Hepatocyte (in vitro differentiated cells): Measurements from ENCODE around the gene GPD1. TPM values are rescaled to one million over a fixed set of nuclear protein-coding genes. Genes with fewer than 3 reads are reported as not detected.

Experiments used
- DNase-seq: peaks from one replicate; pipeline ENCODE4 v3.0.0-alpha.2; 2016; ENCODE audit warnings: low spot score
- H2AFZ ChIP-seq: fragments of 200-600 bp; sonication (generic); 2 replicates; pipeline ENCODE4 v1.6.0; 2016; ENCODE audit warnings: antibody characterized with exemption, mild to moderate bottlenecking
- H3K27ac ChIP-seq: fragments of 200-600 bp; sonication (generic); 2 replicates; pipeline ENCODE4 v1.5.1; 2016; ENCODE audit warnings: mild to moderate bottlenecking
- H3K27me3 ChIP-seq: fragments of 200-600 bp; sonication (generic); 2 replicates; pipeline ENCODE4 v1.6.1; 2016
- H3K36me3 ChIP-seq: fragments of 200-600 bp; sonication (generic); replicated peaks from 2 replicates; pipeline ENCODE4 v1.5.1; 2016; ENCODE audit warnings: low read depth; ENCODE audit not compliant: insufficient read depth
- H3K4me1 ChIP-seq: fragments of 200-600 bp; sonication (generic); 2 replicates; pipeline ENCODE4 v1.5.1; 2016; ENCODE audit warnings: mild to moderate bottlenecking, moderate library complexity; ENCODE audit not compliant: insufficient read depth
- H3K4me2 ChIP-seq: fragments of 200-600 bp; sonication (generic); 2 replicates; pipeline ENCODE4 v1.6.0; 2016
- H3K4me3 ChIP-seq: fragments of 200-600 bp; sonication (generic); 2 replicates; pipeline ENCODE4 v1.5.1; 2016; ENCODE audit warnings: mild to moderate bottlenecking
- H3K79me2 ChIP-seq: fragments of 200-600 bp; sonication (generic); 2 replicates; pipeline ENCODE4 v1.6.0; 2017; ENCODE audit warnings: mild to moderate bottlenecking
- H3K9me2 ChIP-seq: fragments of 200-600 bp; sonication (generic); replicated peaks from 2 replicates; pipeline ENCODE4 v1.6.0; 2017; ENCODE audit warnings: mild to moderate bottlenecking; ENCODE audit not compliant: insufficient read depth
- H3K9me3 ChIP-seq: fragments of 200-600 bp; sonication (generic); 2 replicates; pipeline ENCODE4 v1.5.1; 2016; ENCODE audit warnings: low read depth, mild to moderate bottlenecking
- H4K20me1 ChIP-seq: fragments of 200-600 bp; sonication (generic); 2 replicates; pipeline ENCODE4 v1.6.0; 2016; ENCODE audit warnings: mild to moderate bottlenecking; ENCODE audit not compliant: insufficient read depth, poor library complexity, severe bottlenecking
- EZH2 ChIP-seq: fragments of 200-600 bp; sonication (generic); IDR thresholded peaks from 2 replicates; pipeline ENCODE4 v1.6.1; 2016; ENCODE audit warnings: antibody characterized with exemption, mild to moderate bottlenecking, borderline replicate concordance
- EZH2phosphoT487 ChIP-seq: fragments of 200-600 bp; sonication (generic); IDR thresholded peaks from one replicate; pipeline ENCODE4 v1.6.1; 2018; ENCODE audit warnings: antibody characterized with exemption, mild to moderate bottlenecking, low read depth, moderate library complexity; ENCODE audit not compliant: unreplicated experiment, severe bottlenecking
- WGBS: methylation state at CpG from one replicate; pipeline ENCODE4 v1.1.6; 2016; ENCODE audit warnings: low lambda C conversion rate; ENCODE audit errors: missing lambda C conversion rate; 5-methylcytosine and 5-hydroxymethylcytosine counted together
- polyA plus RNA-seq: library from polyadenylated mRNA; unstranded; fragments of >200 nt; fragmentation: Nextera tagmentation; extraction: Ambion mirVana; gene quantifications from 2 replicates; pipeline ENCODE4 v1.2.1, GENCODE V29; 2016
- total RNA-seq: library from RNA; depleted of rRNA; stranded (reverse); fragments of >200 nt; gene quantifications from 2 replicates; pipeline ENCODE4 v1.2.3, GENCODE V29; 2014
- TF ChIP-seq, protein P1 (sequence below): fragments of 200-600 bp; sonication (generic); IDR thresholded peaks from 2 replicates; pipeline ENCODE4 v1.5.1; 2016; ENCODE audit warnings: antibody characterized with exemption, mild to moderate bottlenecking; ENCODE audit not compliant: poor library complexity

The GPD1 gene
- total and polyA plus RNA-seq, 2 experiments from 2014 or later, result 30.6 to 64.1 TPM

DNA sequence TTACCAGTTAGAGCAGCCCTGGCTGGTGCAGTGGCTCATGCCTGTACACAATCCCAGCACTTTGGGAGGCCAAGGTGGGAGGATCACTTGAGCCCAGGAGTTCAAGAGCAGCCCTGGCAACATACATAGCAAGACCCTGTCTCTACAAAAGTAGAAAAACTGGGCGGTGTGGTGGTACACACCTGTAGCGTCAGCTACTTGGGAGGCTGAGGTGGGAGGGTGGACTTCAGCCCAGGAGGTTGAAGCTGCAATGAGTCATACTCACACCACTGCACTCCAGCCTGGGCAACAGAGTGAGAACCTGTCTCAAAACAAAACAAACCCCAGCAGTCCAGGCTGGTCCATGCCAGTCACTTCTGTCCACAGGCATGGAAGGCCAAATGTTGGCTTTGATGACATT, 15.6 kb downstream of the GPD1 start:
- no peak for DNase-seq
- Histone ChIP-seq H2AFZ (no peak overlapping the region), H4K20me1 (no peaks in the 10 kb centered on the region), H3K4me2 (no peak overlapping the region), H3K9me2 (no peaks in the 10 kb centered on the region), H3K4me1 (peaks cover 11% of the 10 kb centered on the region), H3K4me3 (no peak overlapping the region), H3K27ac (no peak overlapping the region), H3K36me3 (no peaks in the 10 kb centered on the region), H3K79me2 (peaks cover 57% of the 10 kb centered on the region), H3K9me3 (no peaks in the 10 kb centered on the region), H3K27me3 (no peaks in the 10 kb centered on the region)
- TF ChIP-seq, protein P1, sequence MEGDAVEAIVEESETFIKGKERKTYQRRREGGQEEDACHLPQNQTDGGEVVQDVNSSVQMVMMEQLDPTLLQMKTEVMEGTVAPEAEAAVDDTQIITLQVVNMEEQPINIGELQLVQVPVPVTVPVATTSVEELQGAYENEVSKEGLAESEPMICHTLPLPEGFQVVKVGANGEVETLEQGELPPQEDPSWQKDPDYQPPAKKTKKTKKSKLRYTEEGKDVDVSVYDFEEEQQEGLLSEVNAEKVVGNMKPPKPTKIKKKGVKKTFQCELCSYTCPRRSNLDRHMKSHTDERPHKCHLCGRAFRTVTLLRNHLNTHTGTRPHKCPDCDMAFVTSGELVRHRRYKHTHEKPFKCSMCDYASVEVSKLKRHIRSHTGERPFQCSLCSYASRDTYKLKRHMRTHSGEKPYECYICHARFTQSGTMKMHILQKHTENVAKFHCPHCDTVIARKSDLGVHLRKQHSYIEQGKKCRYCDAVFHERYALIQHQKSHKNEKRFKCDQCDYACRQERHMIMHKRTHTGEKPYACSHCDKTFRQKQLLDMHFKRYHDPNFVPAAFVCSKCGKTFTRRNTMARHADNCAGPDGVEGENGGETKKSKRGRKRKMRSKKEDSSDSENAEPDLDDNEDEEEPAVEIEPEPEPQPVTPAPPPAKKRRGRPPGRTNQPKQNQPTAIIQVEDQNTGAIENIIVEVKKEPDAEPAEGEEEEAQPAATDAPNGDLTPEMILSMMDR, result no peak
- no peak for TF ChIP-seq EZH2
- no peak for TF ChIP-seq EZH2phosphoT487
- 96% methylated on average over 2 of the region's 2 CpGs for WGBS

- Histone ChIP-seq H3K27me3 (no peaks in the 10 kb centered on the region), H3K4me2 (no peak overlapping the region), H3K4me3 (no peak overlapping the region), H3K36me3 (no peaks in the 10 kb centered on the region), H4K20me1 (no peaks in the 10 kb centered on the region), H3K4me1 (peaks cover 11% of the 10 kb centered on the region), H3K27ac (no peak overlapping the region), H2AFZ (no peak overlapping the region), H3K79me2 (peaks cover 48% of the 10 kb centered on the region), H3K9me3 (no peaks in the 10 kb centered on the region), H3K9me2 (no peaks in the 10 kb centered on the region)
- TF ChIP-seq EZH2 (no peak), EZH2phosphoT487 (no peak)
- TF ChIP-seq, protein P1, result no peak
- no peak for DNase-seq
- WGBS, result 88% methylated on average over 3 of the region's 3 CpGs
These were observed 16.7 kb downstream of the GPD1 start for GRCh38 chr12:50120521-50120920.

- peaks cover 11% of the 10 kb centered on the region for H3K4me1 ChIP-seq
- no peak overlapping the region for H3K4me2 ChIP-seq
- no peak for DNase-seq
- no peak overlapping the region for H2AFZ ChIP-seq
- TF ChIP-seq EZH2, result no peak
- no peak for TF ChIP-seq EZH2phosphoT487
- TF ChIP-seq, protein P1, result no peak
- no peak overlapping the region for H3K4me3 ChIP-seq
- no peaks in the 10 kb centered on the region for H3K9me3 ChIP-seq
- H4K20me1 ChIP-seq, result no peaks in the 10 kb centered on the region
- 91% methylated on average over 3 of the region's 3 CpGs for WGBS
- H3K36me3 ChIP-seq, result no peaks in the 10 kb centered on the region
- H3K27me3 ChIP-seq, result no peaks in the 10 kb centered on the region
- H3K27ac ChIP-seq, result no peak overlapping the region
- no peaks in the 10 kb centered on the region for H3K9me2 ChIP-seq
- H3K79me2 ChIP-seq, result peaks cover 43% of the 10 kb centered on the region
These were observed 17.1 kb downstream of the GPD1 start for GRCh38 chr12:50120953-50121352.

DNA sequence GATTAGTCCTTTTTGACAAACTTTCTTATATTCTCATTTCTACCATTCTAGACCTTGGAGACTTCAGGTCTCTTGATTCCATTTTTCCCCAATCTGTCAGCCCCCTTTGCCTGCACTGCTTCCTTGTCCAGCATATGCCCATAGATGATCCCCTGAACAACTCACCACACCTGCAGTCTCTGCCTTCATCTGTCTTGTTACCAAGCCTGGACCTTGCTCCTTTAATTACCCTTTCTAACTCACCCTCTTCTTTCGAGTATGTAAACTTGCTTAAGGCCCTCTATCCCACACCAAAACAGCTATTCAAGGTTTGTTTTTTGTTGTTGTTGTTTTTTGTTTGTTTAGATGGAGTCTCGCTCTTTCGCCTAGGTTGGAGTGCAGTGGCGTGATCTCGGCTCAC, 17.8 kb downstream of the GPD1 start:
- Histone ChIP-seq H3K4me2 (no peak overlapping the region), H3K4me1 (peaks cover 11% of the 10 kb centered on the region), H4K20me1 (no peaks in the 10 kb centered on the region), H3K27me3 (no peaks in the 10 kb centered on the region), H3K79me2 (peaks cover 36% of the 10 kb centered on the region), H3K36me3 (no peaks in the 10 kb centered on the region), H3K27ac (no peak overlapping the region), H2AFZ (no peak overlapping the region), H3K9me3 (no peaks in the 10 kb centered on the region), H3K4me3 (no peak overlapping the region), H3K9me2 (no peaks in the 10 kb centered on the region)
- no peak for DNase-seq
- no peak for TF ChIP-seq EZH2phosphoT487
- TF ChIP-seq, protein P1, result no peak
- no peak for TF ChIP-seq EZH2
- 96% methylated on average over 5 of the region's 5 CpGs for WGBS
